Upper lobe of left lung (tissue), 4 donors: ENCODE data around the gene ALPI.

Source experiments
- EP300 ChIP-seq, 4 donors: sonication (generic); formaldehyde crosslinking; IDR thresholded peaks; one replicate each; pipeline ENCODE4 v1.5.1; 2017; ENCODE audit warnings: antibody characterized with exemption in 4 of 4, control low read depth in 2 of 4
- POLR2A ChIP-seq, 4 donors: fragments of 450-650 bp; IDR thresholded peaks; one replicate each; pipeline ENCODE4 v1.5.1; 2016 to 2017; ENCODE audit warnings: antibody characterized with exemption in 4 of 4, mild to moderate bottlenecking in 2 of 4
- POLR2AphosphoS5 ChIP-seq, 2 donors: sonication (generic); formaldehyde crosslinking; IDR thresholded peaks; one replicate each; pipeline ENCODE4 v1.5.1; 2017; ENCODE audit warnings: antibody characterized with exemption in 2 of 2
- TF ChIP-seq, protein P1 (sequence below), 6 experiments: fragments of 450-650 bp in 4 of 6; fragments of 200-600 bp in 2 of 6; sonication (generic) in 2 of 6; IDR thresholded peaks; one replicate each; pipeline ENCODE4 v1.5.1; 2016 to 2019; ENCODE audit warnings: antibody characterized with exemption in 6 of 6

DNA sequence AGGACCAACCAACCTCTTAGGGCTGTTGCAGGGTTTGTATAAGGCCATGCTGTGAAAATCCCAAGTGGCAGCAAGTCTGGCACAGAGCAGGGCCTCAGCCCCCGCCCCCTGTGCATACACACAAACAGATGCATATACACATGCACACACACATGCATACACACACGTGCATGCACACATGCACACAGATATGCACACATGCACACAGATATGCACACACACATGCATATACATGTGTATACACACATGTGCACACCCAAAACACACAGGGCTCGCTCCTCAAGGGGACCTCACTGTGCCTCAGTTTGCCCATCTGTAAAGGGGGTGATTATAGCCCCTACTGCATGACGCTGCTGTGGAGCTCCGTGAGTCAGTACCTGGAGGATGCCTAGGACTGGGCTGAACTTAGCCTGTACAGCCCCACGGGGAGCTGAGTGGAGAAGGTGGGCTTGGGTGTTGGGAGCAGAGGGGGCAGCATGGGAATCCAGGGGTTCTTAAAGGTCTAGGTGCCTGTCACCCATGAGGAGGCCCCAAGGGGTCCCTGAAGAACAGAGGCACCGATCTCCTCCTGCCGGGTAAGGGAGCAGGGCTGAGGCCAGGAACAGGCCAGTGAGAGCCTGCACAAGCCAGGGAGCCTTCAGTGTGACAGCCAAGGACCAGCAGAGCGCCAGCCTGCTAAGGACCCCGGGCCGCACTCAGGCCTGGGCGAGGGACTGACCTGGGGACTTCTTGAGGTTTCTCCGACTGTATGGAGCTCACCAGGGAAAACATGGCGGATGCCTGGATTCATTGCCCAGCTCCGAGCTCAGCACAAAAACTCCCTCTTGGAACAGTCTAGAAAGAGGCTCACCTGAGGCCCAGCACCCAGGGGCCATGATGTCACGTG is 24.0 kb upstream of the ALPI start:
- TF ChIP-seq POLR2A (IDR thresholded peaks at IDR 0.05) (no peak), POLR2AphosphoS5 (IDR thresholded peaks at IDR 0.05) (no peak), EP300 (IDR thresholded peaks at IDR 0.05) (no peak)
- TF ChIP-seq, protein P1, sequence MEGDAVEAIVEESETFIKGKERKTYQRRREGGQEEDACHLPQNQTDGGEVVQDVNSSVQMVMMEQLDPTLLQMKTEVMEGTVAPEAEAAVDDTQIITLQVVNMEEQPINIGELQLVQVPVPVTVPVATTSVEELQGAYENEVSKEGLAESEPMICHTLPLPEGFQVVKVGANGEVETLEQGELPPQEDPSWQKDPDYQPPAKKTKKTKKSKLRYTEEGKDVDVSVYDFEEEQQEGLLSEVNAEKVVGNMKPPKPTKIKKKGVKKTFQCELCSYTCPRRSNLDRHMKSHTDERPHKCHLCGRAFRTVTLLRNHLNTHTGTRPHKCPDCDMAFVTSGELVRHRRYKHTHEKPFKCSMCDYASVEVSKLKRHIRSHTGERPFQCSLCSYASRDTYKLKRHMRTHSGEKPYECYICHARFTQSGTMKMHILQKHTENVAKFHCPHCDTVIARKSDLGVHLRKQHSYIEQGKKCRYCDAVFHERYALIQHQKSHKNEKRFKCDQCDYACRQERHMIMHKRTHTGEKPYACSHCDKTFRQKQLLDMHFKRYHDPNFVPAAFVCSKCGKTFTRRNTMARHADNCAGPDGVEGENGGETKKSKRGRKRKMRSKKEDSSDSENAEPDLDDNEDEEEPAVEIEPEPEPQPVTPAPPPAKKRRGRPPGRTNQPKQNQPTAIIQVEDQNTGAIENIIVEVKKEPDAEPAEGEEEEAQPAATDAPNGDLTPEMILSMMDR (IDR thresholded peaks at IDR 0.05), result no peak
